T-cell (primary cell): Measurements from ENCODE around the gene TENT4B. TPM values are rescaled to one million over a fixed set of nuclear protein-coding genes. Genes with fewer than 3 reads are reported as not detected.

ENCODE experiments used
- ATAC-seq, 4 experiments: fragments of 200-7000 bp in 3 of 4; fragments of 150-1000 bp in 1 of 4; cut with Tn5 transposase; replicated peaks in 1 of 4; 1 replicate in 3 of 4; 2 replicates in 1 of 4; pipeline ENCODE4 v1.10.0; 2021; ENCODE audit warnings: moderate library complexity in 3 of 4, mild to moderate bottlenecking in 2 of 4, moderate number of reproducible peaks in 1 of 4
- CTCF ChIA-PET, 2 donors: fragments of 300-600 bp; sonication (Branson Sonifier 250); formaldehyde crosslinking; loops; one replicate each; lab custom pipeline; 2022; ENCODE audit warnings: antibody characterized with exemption in 2 of 2; lab: Charles Lee
- POLR2A ChIA-PET, 2 donors: fragments of 300-600 bp; sonication (Branson Sonifier 250); formaldehyde crosslinking; loops; one replicate each; lab custom pipeline; 2022; ENCODE audit warnings: antibody characterized with exemption in 2 of 2; lab: Charles Lee
- DNase-seq, 35 experiments: peaks; one replicate each; pipeline versions ENCODE4 v3.0.0 to v3.0.0-alpha.2; 2013 to 2023
- H3K27ac ChIP-seq: one replicate; pipeline ENCODE4 v1.5.1; 2013; ENCODE audit warnings: low read length
- H3K27me3 ChIP-seq, 2 experiments: replicated peaks in 1 of 2; 1 replicate in 1 of 2; 2 replicates in 1 of 2; pipeline versions ENCODE4 v1.6.1 to v1.7.0; 2013; ENCODE audit warnings: low read length in 1 of 2, mixed read lengths in 1 of 2; ENCODE audit not compliant: control insufficient read depth in 2 of 2, insufficient read depth in 2 of 2; ENCODE audit errors: extremely low read depth in 1 of 2
- H3K36me3 ChIP-seq, 2 donors: 1 replicate in 1 of 2; 2 replicates in 1 of 2; pipeline versions ENCODE4 v1.6.1 to v1.7.0; 2013; ENCODE audit warnings: low read length in 1 of 2; ENCODE audit not compliant: control insufficient read depth in 2 of 2, insufficient read depth in 1 of 2; ENCODE audit errors: extremely low read depth in 1 of 2
- H3K4me1 ChIP-seq, 2 experiments: 1 replicate in 1 of 2; 2 replicates in 1 of 2; pipeline versions ENCODE4 v1.6.1 to v1.7.0; 2013; ENCODE audit warnings: low read length in 2 of 2, mixed read lengths in 1 of 2; ENCODE audit not compliant: insufficient read depth in 2 of 2, control insufficient read depth in 1 of 2; ENCODE audit errors: extremely low read depth in 1 of 2
- H3K4me3 ChIP-seq, 2 donors: 1 replicate in 1 of 2; 2 replicates in 1 of 2; pipeline versions ENCODE4 v1.5.1 to v1.7.0; 2013; ENCODE audit warnings: mild to moderate bottlenecking in 2 of 2, low read length in 1 of 2, moderate library complexity in 1 of 2; ENCODE audit not compliant: control insufficient read depth in 1 of 2; ENCODE audit errors: extremely low read depth in 1 of 2
- H3K9me3 ChIP-seq: 2 replicates; pipeline ENCODE4 v1.7.0; 2013
- H3K27ac Mint-ChIP-seq, 2 donors: one replicate each; pipeline ENCODE4 v1.8.0; 2020 to 2021; ENCODE audit warnings: mild to moderate bottlenecking in 2 of 2, mixed read lengths in 2 of 2
- H3K27me3 Mint-ChIP-seq, 2 donors: one replicate each; pipeline ENCODE4 v1.8.0; 2021 to 2022; ENCODE audit warnings: mixed read lengths in 2 of 2
- H3K36me3 Mint-ChIP-seq: one replicate; pipeline ENCODE4 v1.8.0; 2021; ENCODE audit warnings: mixed read lengths
- H3K4me1 Mint-ChIP-seq, 3 donors: one replicate each; pipeline ENCODE4 v1.8.0; 2020 to 2022; ENCODE audit warnings: mixed read lengths in 3 of 3, mild to moderate bottlenecking in 1 of 3
- H3K4me3 Mint-ChIP-seq, 3 donors: one replicate each; pipeline ENCODE4 v1.8.0; 2020 to 2022; ENCODE audit warnings: mild to moderate bottlenecking in 3 of 3, mixed read lengths in 3 of 3, moderate library complexity in 3 of 3
- H3K9me3 Mint-ChIP-seq, 3 donors: one replicate each; pipeline ENCODE4 v1.8.0; 2020 to 2022; ENCODE audit warnings: mixed read lengths in 3 of 3
- WGBS: methylation state at CpG from one replicate; pipeline ENCODE4 v1.1.5; 2013; ENCODE audit warnings: missing lambda C conversion rate; ENCODE audit not compliant: insufficient coverage; 5-methylcytosine and 5-hydroxymethylcytosine counted together
- total RNA-seq, 35 experiments: library from RNA in 6 of 35; stranded (reverse) in 6 of 35; fragments of 120-200 nt in 1 of 35; gene quantifications; one replicate each; pipeline versions ENCODE4 v1.2.1 to v1.2.4 and lab custom pipeline; 2013 to 2026

Gene TENT4B
- total RNA-seq, 5 donors from 2014 or later (not counting 1 experiment from before 2014, with no cell fraction given): 20.2 to 31.9 (median 20.9) TPM

DNA sequence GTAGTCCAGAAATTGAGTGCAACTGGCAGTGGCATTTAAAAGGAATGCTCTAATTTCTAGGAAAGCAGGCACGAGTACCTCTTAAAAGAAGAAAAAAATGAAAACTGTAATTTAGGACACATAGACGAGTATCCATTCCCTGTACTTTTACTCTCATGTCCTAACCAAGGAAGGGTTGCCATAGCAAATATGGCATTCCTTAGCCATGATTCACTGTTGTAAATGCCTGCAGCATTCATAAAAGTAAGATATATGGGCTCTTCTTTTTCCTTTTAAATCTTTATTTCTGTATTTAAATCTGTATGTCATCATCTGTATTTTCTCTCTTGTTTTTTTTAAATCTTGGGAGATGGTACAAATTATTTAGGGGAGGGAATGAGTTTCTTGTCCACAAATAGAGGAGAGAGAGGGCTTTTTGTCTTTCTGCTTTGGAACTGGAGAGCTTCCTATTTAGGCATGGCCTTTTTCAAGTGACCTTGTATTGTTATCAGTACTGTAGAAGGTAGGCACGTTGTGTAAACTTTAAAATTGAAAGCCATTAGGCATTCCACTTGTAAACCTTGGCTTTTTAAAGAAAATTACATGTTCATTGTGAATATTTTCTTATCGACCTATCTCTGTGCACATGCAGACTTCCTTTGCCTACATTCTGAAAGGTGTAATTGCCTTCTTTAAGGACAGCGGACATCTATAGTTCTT lies 50.0 kb downstream of the TENT4B start:
- ATAC-seq: no peak
- Mint-ChIP-seq H3K27ac (peak overlapping the region in 1 of 2 donors; percentile 71), H3K4me3 (no peak overlapping the region), H3K27me3 (no peaks in the 10 kb centered on the region), H3K36me3 (no peaks in the 10 kb centered on the region), H3K4me1 (peaks cover 67 to 75% (median 71%) of the 10 kb centered on the region in 3 donors), H3K9me3 (no peaks in the 10 kb centered on the region)
- H3K9me3 ChIP-seq: no peaks in the 10 kb centered on the region
- DNase-seq: no peak
- no peak overlapping the region for H3K4me3 ChIP-seq
- WGBS: 100% methylated on average over 2 of the region's 5 CpGs
- peaks cover 2 to 15% of the 10 kb centered on the region in 2 experiments for H3K4me1 ChIP-seq
- H3K36me3 ChIP-seq: no peaks in the 10 kb centered on the region
- POLR2A ChIA-PET: no interaction called here
- H3K27ac ChIP-seq: no peak overlapping the region
- no peaks in the 10 kb centered on the region for H3K27me3 ChIP-seq
- CTCF ChIA-PET: interaction anchor here (0.5 to 1.6 kb wide), 6 partner anchors 7 to 161 kb away, joined by 3 to 9 read pairs (median 4); no protein-coding TSS in a partner anchor

- Histone ChIP-seq H3K9me3 (no peaks in the 10 kb centered on the region), H3K27ac (no peak overlapping the region), H3K4me3 (no peak overlapping the region), H3K36me3 (no peaks in the 10 kb centered on the region), H3K27me3 (no peaks in the 10 kb centered on the region), H3K4me1 (peaks cover 2 to 15% of the 10 kb centered on the region in 2 experiments)
- H3K36me3 Mint-ChIP-seq: no peaks in the 10 kb centered on the region
- CTCF ChIA-PET: interaction anchor here (0.6 to 0.7 kb wide), 2 partner anchors 52 to 65 kb away, joined by 3 to 4 read pairs; no protein-coding TSS in a partner anchor
- POLR2A ChIA-PET: no interaction called here
- no peaks in the 10 kb centered on the region for H3K27me3 Mint-ChIP-seq
- ATAC-seq: peak in 1 of 4 experiments; percentile 29
- H3K9me3 Mint-ChIP-seq: no peaks in the 10 kb centered on the region
- DNase-seq: no peak
- 87% methylated on average over 5 of the region's 6 CpGs for WGBS
- H3K4me1 Mint-ChIP-seq: peaks cover 67 to 76% (median 70%) of the 10 kb centered on the region in 3 donors
- no peak overlapping the region for H3K4me3 Mint-ChIP-seq
- no peak overlapping the region for H3K27ac Mint-ChIP-seq
Observed at GRCh38 chr16:50203681-50204080, 50.6 kb downstream of the TENT4B start.

DNA sequence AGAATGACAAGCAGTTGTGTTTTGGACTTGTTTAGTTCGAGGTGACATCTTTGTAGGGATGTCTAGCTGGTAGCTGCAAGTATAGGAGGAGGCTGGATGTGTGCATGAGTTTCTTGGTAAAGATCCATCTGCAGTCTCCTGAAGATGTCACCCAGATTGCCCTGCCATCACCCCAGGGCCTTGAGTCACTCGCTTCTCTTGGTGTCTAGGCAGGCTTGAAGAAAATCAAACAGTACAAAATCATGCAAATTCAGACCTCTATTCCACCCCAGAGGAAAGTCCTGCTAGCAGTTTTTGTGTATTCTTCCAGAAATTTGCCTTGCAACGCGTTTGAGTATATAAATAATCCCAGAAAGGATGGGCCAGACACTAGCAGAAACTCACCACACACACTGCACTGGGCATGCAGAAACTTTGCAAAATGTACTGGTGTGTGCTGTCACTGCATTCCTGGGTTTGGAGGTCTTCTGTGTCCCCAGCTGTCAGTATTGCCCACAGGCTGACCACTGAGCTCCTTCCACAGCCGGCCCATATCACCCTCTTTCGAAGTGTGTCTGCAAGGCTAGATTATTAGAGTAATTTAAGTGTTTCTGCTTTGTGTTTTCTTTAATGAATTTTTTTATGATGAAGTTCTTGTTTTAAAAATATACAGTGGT lies 51.5 kb downstream of the TENT4B start:
- DNase-seq (no peak), ATAC-seq (no peak)
- Histone ChIP-seq H3K9me3 (no peaks in the 10 kb centered on the region), H3K27me3 (no peaks in the 10 kb centered on the region), H3K4me3 (no peak overlapping the region), H3K4me1 (peaks cover 0 to 15% of the 10 kb centered on the region in 2 experiments), H3K27ac (no peak overlapping the region), H3K36me3 (no peaks in the 10 kb centered on the region)
- Mint-ChIP-seq H3K27ac (peak overlapping the region in 1 of 2 donors; percentile 9), H3K36me3 (no peaks in the 10 kb centered on the region), H3K4me3 (no peak overlapping the region), H3K9me3 (no peaks in the 10 kb centered on the region), H3K27me3 (no peaks in the 10 kb centered on the region), H3K4me1 (peaks cover 61 to 69% (median 62%) of the 10 kb centered on the region in 3 donors)
- POLR2A ChIA-PET: interaction anchor here in 1 of 2 donors (0.7 kb wide), 1 partner anchor 38 kb away, joined by 3 read pairs; no protein-coding TSS in a partner anchor
- CTCF ChIA-PET: no interaction called here
- WGBS: 100% methylated on average over 2 of the region's 6 CpGs

DNA sequence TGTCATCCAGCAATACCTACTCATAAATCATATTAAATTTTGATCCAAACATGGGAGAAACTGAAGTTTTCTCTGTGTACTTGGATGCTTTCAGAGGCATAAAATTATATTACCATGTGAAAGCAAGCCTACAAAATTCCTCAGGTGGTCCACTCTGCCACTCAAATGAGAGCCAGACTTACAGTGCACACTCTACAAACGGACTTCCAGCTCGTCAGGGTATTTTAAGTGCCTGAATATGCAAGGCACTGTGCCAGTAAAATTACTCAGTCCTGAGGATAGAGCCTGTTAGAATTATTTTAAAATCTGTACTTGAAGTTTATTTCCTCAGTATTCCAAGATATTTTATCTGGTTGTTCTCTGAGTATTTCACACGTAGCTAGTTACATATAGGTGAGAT lies 54.5 kb downstream of the TENT4B start:
- ATAC-seq: no peak
- H3K36me3 ChIP-seq: peaks cover 3 to 12% of the 10 kb centered on the region in 2 donors
- peaks cover 0 to 3% of the 10 kb centered on the region in 2 experiments for H3K4me1 ChIP-seq
- DNase-seq: no peak
- H3K27ac Mint-ChIP-seq: no peak overlapping the region
- H3K4me3 ChIP-seq: no peak overlapping the region
- H3K27me3 ChIP-seq: no peaks in the 10 kb centered on the region
- ChIA-PET CTCF (interaction anchor here (0.5 to 5.7 kb wide), 5 partner anchors 80 to 231 kb away, joined by 3 to 30 read pairs (median 3); partner anchors contain the start of gene CNEP1R1 (in 2 of the 2)), POLR2A (no interaction called here)
- H3K9me3 Mint-ChIP-seq: no peaks in the 10 kb centered on the region
- H3K9me3 ChIP-seq: no peaks in the 10 kb centered on the region
- H3K36me3 Mint-ChIP-seq: peaks cover 9% of the 10 kb centered on the region
- no CpG with 5 or more reads among the region's 3 CpGs for WGBS
- peaks cover 54 to 62% (median 62%) of the 10 kb centered on the region in 3 donors for H3K4me1 Mint-ChIP-seq
- no peak overlapping the region for H3K27ac ChIP-seq
- no peaks in the 10 kb centered on the region for H3K27me3 Mint-ChIP-seq
- H3K4me3 Mint-ChIP-seq: no peak overlapping the region

DNA sequence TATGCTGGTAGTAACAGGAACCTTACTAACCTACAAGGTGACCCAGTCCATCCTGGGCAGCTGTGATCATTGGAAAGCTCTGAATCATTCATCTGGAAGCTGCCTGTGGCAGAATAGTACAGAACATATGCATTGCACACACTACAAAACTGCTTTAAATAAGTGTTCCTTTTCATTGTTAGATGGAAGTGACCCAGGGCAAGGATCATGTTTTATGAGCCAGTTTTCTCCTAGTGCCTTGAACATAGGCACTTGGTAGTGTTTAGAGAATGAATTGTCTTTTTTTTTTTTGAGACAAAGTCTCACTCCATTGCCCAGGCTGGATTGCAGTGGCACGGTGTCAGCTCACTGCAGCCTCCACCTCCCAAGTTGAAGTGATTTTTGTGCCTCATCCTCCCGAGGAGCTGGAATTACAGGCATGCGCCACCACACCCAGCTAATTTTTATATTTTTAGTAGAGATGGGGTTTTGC lies 55.4 kb downstream of the TENT4B start:
- Mint-ChIP-seq H3K27ac (peak overlapping the region in 1 of 2 donors; percentile 48), H3K9me3 (no peaks in the 10 kb centered on the region), H3K27me3 (no peaks in the 10 kb centered on the region), H3K4me1 (peaks cover 46 to 54% (median 53%) of the 10 kb centered on the region in 3 donors), H3K36me3 (peaks cover 11% of the 10 kb centered on the region), H3K4me3 (no peak overlapping the region)
- no peaks in the 10 kb centered on the region for H3K27me3 ChIP-seq
- ChIA-PET CTCF (interaction anchor here (0.5 to 5.7 kb wide), 6 partner anchors 12 to 1839 kb away, joined by 3 to 30 read pairs (median 4); partner anchors contain the start of gene CNEP1R1 (in 2 of the 2)), POLR2A (no interaction called here)
- DNase-seq (no peak), ATAC-seq (no peak)
- WGBS: no CpG with 5 or more reads among the region's 3 CpGs
- no peak overlapping the region for H3K27ac ChIP-seq
- H3K4me1 ChIP-seq: peaks cover 0 to 3% of the 10 kb centered on the region in 2 experiments
- H3K4me3 ChIP-seq: no peak overlapping the region
- peaks cover 3 to 18% of the 10 kb centered on the region in 2 donors for H3K36me3 ChIP-seq
- H3K9me3 ChIP-seq: no peaks in the 10 kb centered on the region
